ENCODE results near the gene MYL10. TPM values are rescaled to one million over a fixed set of nuclear protein-coding genes. Genes with fewer than 3 reads are reported as not detected.
"Not testable (repeated sequence)": the region's sequence is repeated elsewhere in the genome, so short reads cannot be mapped to it uniquely, and the experiment has no call there.

Gene MYL10
- polyA plus RNA-seq, 1 donor: 9.0 TPM

DNA sequence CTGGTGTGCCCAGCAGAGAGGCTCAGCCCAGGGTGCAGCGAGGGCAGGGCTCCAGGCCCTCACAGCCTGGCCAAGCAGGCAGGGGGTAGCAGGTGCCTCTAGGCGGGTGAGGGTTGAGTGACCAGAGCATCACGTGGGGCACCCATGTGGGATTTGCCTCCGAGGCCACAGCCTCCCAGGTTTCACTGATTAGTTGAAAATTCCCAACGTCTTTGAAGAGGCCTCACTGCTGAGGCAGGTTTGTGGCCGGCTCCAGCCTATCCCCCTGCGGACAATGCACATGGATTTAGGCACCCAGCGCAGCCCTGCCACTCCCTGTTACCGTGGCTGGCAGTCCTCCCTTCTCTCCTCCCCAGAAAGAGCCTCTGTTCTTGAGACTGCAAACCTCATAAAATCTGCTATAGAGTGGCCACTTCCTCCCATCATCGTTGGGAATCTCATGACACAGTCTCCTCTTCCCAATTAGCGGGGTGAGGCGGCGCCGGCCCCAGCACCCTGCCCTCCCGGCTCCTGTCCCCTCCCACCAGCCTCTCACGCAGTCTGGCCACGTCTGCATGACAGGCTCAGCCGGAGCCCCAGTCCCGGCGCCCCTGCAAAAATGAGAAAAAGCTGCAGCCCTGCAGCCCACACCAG lies 10.8 kb downstream of the MYL10 start:
- DNase-seq: no peak

DNA sequence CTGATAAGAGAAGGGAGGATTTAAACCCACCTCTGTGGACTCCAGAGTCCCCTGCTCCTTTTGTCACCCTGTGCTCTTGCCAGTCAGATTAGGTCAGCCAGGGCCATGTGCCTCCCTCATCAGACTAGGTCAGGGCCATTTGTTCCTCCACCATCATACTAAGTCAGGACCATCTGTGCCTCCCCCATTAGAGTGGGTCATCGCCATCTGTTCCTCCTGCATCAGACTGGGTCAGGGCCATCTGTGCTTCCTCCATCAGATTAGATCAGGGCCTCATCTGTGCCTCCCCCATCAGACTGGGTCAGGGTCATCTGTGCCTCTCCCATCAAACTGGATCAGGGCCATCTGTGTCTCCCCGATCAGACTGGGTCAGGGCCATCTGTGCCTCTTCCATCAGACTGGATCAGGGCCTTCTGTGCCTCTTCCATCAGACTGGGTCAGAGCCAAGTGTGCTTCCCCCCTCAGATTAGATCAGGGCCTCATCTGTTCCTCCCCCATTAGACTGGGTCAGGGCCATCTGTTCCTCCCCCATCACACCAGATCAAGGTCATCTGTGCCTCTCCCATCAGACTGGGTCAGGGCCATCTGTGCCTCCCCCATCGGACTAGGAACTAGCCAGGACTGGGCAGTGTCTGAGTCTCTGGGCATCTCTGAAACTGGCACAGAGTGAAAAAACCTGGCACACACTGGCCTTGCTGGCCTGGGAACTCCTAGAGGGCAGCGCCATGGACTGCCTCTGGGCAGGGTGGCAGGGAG lies 11.5 kb downstream of the MYL10 start:
- no peak for DNase-seq

DNA sequence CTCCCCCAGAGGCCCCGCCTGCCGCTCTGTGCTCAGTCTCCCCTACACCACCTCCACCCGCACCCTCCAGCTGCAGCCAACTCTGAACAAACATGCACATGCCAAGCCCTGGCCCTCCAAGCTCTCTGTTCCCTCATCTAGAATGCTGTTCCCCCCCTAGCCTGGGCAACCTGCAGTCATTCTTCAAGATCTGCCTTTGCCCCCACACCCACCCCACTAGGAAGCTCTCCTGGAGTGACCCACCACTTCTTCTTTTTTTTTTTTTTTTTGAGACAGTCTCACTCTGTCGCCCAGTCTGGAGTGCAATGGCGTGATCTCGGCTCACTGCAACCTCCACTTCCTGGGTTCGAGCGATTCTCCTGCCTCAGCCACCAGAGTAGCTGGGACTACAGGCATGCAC lies 13.7 kb downstream of the MYL10 start:
- DNase-seq: no peak

DNA sequence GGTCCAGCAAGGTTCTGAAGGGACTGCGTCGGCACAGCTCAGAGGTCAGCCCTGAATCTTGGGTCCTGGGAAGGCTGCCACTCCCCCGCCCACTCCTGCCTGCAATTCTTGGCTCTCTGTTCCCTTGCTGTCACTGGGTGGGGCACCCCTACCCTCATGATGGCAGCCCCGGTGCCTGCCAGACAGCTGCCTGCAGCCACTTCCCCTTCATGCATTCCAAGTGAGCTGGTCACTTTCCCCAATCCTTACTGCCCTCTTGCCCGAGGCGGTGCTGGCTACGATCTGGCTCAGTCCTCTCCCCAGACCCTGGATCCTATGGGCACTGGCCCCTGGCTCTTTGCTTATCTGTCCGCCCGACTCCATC lies 14.2 kb downstream of the MYL10 start:
- DNase-seq: no peak

DNA sequence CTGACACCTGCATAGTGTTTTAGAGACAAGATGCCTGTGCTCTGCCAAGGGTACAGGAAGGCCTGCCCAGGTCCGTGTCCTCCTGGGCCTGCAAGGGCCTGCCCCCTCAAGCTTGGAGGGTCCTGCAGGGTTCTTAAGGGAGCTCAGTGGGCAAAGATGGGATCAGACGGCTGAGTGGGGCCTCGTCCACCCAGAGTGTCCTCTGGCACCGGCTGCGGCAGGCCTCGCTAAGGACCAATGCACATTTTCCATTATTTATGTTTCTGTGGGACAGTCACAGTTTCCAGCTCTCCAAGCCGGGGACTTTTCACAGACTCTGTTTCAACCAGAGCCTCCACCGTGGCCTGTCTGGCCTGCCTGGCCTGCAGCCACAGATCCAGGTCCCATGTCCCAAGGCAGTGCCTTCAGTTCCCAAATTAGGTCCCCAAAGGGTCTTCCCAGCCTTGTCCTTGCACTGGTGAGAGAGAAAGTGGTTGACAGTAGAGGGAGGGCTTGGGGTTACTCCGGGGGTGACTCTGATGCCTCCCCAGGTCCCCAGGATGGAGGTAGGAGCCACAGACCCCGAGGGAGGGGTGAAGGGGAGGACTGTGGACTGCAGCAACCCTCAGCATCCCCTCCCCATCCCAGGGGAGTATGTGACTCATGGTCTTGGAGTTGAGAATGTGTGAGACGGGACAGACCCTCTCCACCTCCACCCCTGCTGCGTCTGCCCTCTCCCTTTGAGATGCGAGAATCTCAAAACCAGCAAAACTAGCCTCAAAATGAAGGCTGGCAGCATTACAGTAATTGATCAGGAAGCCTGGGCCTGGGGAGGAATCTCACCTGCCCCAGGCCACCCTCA lies 14.8 kb downstream of the MYL10 start:
- DNase-seq: no peak

DNA sequence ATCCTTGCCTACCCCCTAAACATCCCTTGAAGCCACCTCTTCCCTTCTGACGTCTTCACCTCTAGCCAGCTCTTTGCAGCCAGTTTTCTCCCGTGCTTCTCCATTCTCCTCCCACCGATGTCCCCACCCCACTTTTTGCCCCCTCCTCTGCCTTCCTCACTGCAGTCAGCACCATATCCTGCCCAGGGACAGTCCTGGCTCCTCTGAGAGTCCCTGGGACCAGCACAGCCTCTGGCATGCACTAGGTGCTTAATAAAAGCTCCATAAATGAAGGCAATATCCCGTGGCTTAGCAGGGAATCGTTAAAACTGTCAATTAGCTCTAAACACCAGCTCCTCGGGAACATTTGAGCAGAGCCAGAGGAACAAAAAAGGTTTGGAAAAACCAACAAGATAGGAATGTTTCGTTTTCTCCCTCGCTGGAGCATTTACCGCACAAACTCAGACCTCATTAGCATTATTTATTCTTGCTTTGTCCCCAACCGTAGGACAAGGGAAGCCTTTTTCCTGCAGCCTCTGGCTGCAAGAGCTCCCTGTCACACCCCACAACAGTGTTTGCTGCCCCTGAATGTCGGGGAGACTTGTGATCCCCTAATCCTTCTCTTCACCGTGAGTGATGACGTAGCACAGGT lies 16.1 kb downstream of the MYL10 start:
- DNase-seq: no peak

DNA sequence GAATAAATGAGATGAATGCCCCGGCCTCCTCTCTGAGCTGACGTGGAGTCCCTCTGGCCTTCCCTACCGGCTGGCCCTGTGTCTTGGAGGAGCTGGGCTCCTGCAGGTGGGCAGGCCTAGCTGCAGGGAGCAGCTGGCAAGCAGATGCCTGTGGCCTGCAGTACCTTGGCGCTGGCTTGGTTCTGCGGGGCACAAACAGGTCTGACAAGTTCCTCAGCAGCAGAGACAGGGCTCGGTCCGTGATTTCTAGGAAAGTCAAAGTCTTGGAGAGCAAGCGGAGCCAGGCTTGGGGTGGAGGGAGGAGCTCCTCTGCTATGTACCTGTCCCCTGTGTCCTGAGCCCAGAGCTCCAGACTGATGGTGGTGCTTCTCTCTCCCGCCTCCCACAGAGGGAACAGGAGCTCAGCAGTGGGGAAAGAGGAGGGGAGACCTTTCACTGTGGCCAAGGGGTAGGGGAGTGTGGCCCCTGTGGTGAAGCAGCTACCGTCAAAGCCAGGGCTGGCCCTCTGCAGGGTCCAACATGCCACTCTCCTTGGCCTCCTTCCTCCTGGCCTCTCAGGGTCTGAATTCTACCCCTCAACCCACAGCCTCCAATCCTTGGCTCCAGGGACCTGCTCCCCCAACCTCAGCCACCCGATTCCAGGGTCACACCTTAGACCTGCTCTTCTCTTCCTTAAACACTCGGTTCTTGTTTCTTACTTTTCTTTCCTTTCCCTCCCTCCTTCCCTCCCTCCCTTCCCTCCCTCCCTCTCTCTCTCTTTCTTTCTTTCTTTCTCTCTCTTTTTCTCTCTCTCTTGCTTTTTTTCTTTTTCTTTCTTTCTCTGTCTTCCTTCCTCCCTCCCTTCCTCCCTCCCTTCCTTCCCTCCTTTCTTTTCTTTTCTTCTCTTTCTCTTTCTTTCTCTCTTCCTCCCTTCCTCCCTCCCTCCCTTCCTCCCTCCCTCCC lies 20.1 kb downstream of the MYL10 start:
- DNase-seq: no peak

DNA sequence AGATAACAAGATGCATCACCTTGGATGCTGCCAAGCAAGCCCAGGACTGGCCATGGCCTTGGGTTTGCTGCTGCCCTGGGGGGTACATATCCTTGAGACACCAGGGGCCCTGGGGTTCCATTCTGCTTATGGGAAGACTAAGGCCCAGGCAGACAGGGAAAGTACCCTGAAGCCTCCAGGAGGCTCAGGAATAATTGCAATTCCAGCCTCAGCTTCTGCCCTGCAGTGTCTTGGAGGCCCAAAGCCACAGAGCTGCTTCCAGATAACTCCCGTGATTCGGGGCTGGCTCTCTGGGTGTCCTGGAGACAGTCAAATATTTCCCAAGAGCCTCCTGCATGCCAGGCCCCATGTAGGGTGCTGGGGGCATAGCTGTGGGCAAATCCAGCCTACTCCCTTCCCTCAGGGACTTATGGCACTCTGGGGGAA lies 22.6 kb downstream of the MYL10 start:
- DNase-seq: no peak

DNA sequence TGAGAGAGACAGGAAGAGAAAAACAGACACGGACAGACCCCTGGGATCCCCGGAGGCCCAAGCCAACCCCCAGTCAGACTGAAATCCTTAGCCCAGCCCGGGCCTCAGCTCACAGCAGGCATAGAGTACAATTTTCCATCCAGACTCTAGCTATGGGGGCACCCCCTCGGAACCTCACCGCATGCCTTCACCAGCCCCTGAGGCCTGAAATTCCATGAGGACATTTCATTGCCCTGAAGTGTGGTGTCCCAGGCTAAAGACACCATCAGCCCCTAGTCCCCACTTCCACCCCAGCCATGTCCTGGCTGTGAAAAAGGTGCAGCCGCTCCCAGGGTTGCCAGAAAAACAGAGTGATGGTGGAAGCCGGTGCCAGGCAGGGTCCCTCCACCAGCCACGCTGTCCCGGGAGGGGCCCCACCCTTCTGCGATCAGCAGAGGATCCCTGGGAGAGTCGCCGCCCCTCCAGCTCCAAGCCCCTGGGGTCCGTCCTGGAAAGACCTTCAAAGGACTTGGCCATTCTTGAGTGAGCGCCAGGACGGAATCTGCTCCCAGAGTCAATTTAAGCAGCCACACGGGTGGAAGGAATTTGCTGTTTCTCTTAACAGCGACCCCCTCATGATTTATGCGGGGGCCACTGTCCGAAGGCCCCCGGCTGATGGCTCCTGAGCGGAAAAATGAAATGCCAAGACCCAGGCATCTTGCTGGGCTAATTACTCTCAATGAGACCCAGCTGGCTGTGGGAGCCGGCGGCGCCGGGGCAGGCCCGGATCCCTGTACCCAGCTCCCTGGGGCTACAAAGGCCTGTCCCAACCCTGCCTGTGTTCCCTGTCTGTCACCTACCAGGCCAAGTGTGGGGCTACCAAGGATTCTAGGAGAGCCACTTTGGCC lies 23.2 kb downstream of the MYL10 start:
- no peak for DNase-seq

DNA sequence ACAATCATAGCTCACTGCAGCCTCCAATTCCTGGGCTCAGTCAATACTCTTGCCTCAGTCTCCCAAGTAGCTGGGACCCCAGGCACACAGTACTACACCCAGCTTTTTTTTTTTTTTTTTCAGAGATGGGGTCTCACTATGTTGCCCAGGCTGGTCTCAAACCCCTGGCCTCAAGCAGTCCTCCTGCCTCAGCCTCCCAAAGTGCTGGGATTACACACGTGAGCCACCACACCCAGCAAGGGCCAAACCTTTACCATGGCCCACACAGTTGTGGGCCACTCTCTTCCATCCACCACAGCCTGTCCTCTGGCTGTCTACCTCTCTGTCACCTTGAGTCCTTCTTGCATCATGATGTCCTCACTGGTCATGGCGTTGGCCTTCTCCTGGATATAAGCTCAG lies 24.2 kb downstream of the MYL10 start:
- DNase-seq: not testable (repeated sequence)

DNA sequence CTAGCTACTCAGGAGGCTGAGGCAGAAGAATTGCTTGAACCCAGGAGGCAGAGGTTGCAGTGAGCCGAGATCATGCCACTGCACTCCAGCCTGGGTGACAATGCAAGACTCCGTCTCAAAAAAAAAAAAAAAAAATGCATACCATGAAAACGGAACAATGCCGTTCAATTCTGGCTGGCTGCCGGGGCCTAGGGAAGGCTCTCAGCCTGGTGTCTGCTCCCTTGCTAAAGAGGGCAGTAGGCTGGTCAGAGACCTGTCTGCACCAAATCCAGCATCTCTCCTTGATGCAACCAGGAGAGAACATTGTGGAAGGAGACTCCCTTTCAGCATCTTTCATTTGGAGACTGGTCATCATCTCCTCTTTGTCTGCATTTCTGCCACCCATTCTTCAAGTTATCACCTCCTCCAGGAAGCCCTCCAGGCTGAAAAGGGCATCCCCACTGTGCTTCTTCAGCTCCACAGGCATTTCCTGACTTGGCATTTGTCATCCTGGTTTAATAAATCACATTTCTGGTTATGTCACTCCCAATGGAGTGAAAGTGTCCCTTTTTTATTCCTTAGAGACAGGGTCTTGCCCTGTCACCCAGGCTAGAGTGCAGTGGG lies 24.7 kb downstream of the MYL10 start:
- no peak for DNase-seq

DNA sequence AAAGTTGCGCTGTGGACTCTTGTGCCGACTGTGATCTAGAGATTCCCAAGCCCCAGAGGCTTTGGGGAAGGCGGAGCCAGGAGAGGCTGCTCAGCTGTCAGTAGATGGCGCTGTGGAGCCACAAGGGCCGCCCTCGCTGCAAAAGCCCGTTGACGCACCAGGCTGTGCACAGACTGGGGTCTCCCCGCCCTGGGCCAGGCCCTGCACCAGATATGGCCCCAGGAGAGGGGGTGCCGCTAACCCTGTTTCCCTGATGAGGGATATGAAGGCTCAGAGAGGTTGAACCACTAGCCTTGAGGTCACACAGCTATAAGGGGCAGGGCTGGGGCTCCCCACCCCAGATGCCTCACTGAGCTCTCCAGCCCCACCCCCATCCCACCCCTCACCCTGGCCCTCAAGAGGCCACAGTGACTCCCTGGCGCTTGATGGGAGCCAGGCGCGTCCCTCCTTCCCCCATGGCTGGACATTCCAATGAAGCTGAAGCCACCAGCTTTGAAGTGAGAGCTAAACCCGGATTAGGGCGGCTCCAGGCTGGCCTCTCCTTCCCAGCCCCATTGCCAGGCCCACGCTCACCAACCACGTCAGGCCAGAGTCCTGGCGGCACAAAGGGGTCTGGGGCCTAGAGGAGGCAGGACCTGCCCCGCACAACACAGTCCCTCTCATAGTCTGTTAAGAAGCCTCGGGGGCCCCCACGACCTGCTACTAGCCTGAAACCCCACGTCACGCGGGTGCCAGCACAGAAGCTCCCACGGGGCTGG lies 26.4 kb downstream of the MYL10 start:
- peak; percentile 77 for DNase-seq

DNA sequence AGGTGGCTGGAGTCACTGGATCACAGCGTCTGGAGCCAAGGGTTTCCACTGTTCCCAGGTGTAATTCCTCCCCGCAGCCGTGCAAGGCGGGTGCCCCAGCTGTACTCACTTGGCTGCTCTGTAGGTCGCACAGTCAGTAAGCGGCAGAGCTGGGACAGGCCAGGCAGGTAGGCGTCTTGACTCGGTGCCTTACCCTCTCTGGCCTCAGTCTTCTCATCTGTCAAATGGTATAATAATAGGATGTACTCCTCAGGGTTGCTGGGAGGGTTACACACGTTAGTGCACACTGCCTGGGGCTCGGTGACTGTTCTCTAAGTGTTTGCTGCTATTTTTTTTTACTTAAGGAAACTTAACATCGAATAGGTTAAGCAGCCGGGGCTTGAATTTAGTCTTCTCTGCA lies 27.0 kb downstream of the MYL10 start:
- DNase-seq: no peak

DNA sequence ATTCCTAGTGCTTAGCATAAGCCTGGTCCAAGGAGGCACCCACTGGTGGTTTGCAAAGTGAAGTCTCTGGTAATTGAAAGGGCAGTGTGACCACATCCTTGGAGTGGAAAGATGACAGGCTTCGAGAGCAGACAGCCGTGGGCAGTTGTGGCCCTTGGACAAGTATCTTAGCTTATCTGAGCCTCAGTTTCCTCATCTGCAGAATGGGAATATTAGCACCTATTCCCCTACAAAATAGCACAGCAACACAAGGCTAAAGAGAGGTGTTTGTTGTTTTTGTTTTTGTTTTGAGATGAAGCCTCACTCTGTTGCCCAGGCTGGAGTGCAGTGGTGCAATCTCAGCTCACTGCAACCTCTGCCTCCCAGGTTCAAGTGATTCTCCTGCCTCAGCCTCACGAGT lies 29.3 kb downstream of the MYL10 start:
- DNase-seq: no peak

DNA sequence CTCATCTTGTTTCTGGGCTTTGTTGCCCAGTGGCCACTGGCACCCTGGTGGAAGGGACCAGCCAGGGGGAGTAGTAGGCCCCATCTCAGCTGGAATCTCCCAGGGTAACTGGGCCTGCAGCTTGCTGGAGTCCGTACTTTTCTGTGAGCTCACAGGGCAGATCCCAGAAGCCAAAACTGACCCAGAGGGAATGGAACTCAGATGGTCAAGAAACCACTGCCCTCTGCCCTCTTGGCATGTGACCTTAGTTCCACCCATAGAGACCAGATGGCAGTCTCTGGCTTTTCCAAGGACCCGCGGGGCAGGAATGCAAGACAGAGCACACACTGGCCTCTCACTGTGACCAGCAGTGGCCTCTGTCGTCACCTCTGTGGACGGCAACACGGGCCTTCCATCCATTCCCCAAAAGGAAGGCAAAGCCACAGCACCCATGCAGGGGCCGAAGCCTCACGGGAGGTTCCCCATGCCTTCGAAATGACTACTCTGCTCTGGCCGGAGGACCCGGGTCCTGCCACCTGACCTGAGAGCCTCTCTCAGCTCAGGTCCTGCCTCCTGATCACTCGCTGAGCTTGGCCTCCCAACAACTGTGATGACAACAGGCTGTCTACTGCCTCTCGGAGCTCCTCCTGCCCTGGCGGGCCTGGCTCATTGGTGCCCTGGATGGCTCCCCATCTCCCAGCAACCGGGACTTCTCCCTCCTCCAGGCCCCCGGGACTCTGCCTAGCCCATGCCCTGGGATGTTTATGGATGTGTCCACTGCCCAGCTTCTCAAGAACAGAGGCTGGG lies 29.9 kb downstream of the MYL10 start:
- DNase-seq: no peak

DNA sequence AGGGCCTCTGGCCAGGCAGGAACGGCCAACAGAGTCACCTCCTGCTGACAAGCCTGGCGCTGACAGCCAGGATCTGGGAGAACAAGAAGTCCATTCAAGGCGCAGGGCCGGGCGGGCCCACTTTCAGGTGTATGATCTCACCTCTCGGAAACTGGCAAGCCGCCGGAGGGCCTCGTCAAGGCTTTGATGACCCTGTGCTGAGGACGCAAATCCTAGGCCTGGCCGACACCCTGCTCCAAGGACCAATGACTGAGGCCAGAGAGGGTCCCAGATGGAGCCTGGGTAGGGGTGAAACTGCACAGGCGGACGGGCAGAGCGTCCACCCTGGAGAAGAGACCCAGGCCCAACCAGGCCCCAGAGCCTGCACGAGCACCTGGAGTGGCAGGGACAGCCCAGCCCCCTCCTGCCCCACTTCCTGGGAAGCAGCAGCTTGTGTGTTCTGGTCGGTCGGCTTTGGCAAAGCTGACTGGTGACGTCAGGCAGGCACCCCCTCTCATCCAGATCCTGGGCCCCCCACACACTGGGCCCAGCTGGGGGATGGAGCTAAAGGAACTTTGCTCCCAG lies 30.6 kb downstream of the MYL10 start:
- DNase-seq: no peak

DNA sequence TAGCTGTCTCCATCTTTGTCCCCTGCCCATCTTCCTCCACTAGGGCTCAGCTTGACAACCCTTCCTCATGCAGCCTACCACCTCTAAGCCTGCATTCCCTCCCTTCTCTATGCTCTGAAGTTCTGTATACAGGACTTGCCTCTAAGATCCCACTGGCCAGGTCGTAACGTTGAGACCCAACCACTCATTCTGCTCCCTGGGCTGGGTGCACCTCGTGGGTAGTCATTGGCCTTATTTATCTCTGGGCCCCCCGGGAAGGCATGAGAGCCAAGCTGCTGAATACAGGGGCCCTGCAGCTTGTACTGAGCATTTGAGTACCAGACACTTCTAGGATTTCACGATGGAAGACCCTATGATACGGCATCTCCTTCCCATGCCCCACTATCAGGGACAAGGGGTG lies 31.2 kb downstream of the MYL10 start:
- DNase-seq: no peak

DNA sequence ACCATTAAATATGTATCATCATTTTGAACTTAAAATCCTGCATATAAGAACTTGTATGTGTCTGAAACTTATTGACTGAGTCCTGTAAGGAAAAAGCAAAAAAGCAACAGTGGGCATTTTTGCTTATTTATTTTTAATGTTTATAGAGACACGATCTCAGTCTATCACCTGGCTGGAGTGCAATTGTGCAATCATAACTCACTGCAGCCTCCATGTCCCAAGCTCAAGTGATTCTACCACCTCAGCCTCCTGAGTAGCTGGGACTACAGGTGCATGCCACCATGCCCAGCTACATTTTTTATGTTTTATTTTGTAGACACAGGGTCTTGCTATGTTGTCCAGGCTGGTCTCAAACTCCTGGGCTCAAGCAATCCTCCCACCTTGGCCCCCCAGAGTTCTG lies 32.2 kb downstream of the MYL10 start:
- DNase-seq: no peak
